Measurements from ENCODE around the gene CCDC13.

GRCh38 chr3:42786212-42786611, 13.2 kb upstream of the CCDC13 start:
- TF ChIP-seq, protein P1, sequence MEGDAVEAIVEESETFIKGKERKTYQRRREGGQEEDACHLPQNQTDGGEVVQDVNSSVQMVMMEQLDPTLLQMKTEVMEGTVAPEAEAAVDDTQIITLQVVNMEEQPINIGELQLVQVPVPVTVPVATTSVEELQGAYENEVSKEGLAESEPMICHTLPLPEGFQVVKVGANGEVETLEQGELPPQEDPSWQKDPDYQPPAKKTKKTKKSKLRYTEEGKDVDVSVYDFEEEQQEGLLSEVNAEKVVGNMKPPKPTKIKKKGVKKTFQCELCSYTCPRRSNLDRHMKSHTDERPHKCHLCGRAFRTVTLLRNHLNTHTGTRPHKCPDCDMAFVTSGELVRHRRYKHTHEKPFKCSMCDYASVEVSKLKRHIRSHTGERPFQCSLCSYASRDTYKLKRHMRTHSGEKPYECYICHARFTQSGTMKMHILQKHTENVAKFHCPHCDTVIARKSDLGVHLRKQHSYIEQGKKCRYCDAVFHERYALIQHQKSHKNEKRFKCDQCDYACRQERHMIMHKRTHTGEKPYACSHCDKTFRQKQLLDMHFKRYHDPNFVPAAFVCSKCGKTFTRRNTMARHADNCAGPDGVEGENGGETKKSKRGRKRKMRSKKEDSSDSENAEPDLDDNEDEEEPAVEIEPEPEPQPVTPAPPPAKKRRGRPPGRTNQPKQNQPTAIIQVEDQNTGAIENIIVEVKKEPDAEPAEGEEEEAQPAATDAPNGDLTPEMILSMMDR (IDR thresholded peaks at IDR 0.05; ENCODE audit: poor library complexity, severe bottlenecking), result no peak
- TF ChIP-seq POLR2AphosphoS5 (IDR thresholded peaks at IDR 0.05) (no peak), EP300 (conservative IDR thresholded peaks at IDR 0.05; ENCODE audit: poor library complexity, severe bottlenecking) (no peak), TAF1 (IDR thresholded peaks at IDR 0.05; ENCODE audit: low read depth) (no peak)

All from neural cell (in vitro differentiated cells).